ENCODE data around the gene PRICKLE2.

The PRICKLE2 gene

GRCh38 chr3:64074060-64074459, 151.2 kb downstream of the PRICKLE2 start:
- no peak for DNase-seq (ENCODE audit: low read depth in 2 of 2)

GRCh38 chr3:64073158-64073761, 152.0 kb downstream of the PRICKLE2 start:
- no peak for DNase-seq (ENCODE audit: low read depth in 2 of 2)

- DNase-seq (ENCODE audit: low read depth in 2 of 2), result no peak
Measured at GRCh38 chr3:64072126-64072525, 153.1 kb downstream of the PRICKLE2 start.

GRCh38 chr3:64070704-64071103, 154.6 kb downstream of the PRICKLE2 start:
- no peak for DNase-seq (ENCODE audit: low read depth in 2 of 2)

- no peak for DNase-seq (ENCODE audit: low read depth in 2 of 2)
Measured at GRCh38 chr3:64067506-64068346, 157.5 kb downstream of the PRICKLE2 start.

GRCh38 chr3:64064804-64065203, 160.5 kb downstream of the PRICKLE2 start:
- no peak for DNase-seq (ENCODE audit: low read depth in 2 of 2)

GRCh38 chr3:64063983-64064438, 161.3 kb downstream of the PRICKLE2 start:
- no peak for DNase-seq (ENCODE audit: low read depth in 2 of 2)

GRCh38 chr3:64063207-64063982, 161.9 kb downstream of the PRICKLE2 start:
- DNase-seq (ENCODE audit: low read depth in 2 of 2), result no peak

GRCh38 chr3:64061628-64062027, 163.6 kb downstream of the PRICKLE2 start:
- DNase-seq (ENCODE audit: low read depth in 2 of 2), result no peak

- DNase-seq (ENCODE audit: low read depth in 2 of 2), result no peak
Measured at GRCh38 chr3:64059484-64060175, 165.6 kb downstream of the PRICKLE2 start.

- no peak for DNase-seq (ENCODE audit: low read depth in 2 of 2)
Measured at GRCh38 chr3:64058566-64058965, 166.7 kb downstream of the PRICKLE2 start.

GRCh38 chr3:64057231-64057630, 168.0 kb downstream of the PRICKLE2 start:
- no peak for DNase-seq (ENCODE audit: low read depth in 2 of 2)

- no peak for DNase-seq (ENCODE audit: low read depth in 2 of 2)
Measured at GRCh38 chr3:64056606-64057180, 168.6 kb downstream of the PRICKLE2 start.

GRCh38 chr3:64055076-64055475, 170.2 kb downstream of the PRICKLE2 start:
- DNase-seq (ENCODE audit: low read depth in 2 of 2), result no peak

GRCh38 chr3:64054488-64054887, 170.8 kb downstream of the PRICKLE2 start:
- no peak for DNase-seq (ENCODE audit: low read depth in 2 of 2)

- no peak for DNase-seq (ENCODE audit: low read depth in 2 of 2)
Measured at GRCh38 chr3:64053581-64053980, 171.7 kb downstream of the PRICKLE2 start.

- DNase-seq (ENCODE audit: low read depth in 2 of 2), result no peak
Measured at GRCh38 chr3:64053117-64053516, 172.1 kb downstream of the PRICKLE2 start.

- no peak for DNase-seq (ENCODE audit: low read depth in 2 of 2)
Measured at GRCh38 chr3:64049832-64050231, 175.4 kb downstream of the PRICKLE2 start.

- peak in 1 of 2 donors; percentile 21 for DNase-seq (ENCODE audit: low read depth in 2 of 2)
Measured at GRCh38 chr3:64049136-64049535, 176.1 kb downstream of the PRICKLE2 start.

GRCh38 chr3:64048631-64049061, 176.6 kb downstream of the PRICKLE2 start:
- DNase-seq (ENCODE audit: low read depth in 2 of 2), result no peak

GRCh38 chr3:64047787-64048186, 177.5 kb downstream of the PRICKLE2 start:
- no peak for DNase-seq (ENCODE audit: low read depth in 2 of 2)
